ENCODE data around the gene C6orf132. TPM values are rescaled to one million over a fixed set of nuclear protein-coding genes. Genes with fewer than 3 reads are reported as not detected.
A peak's percentile ranks its signal among the peaks of the same experiment; 100 is the strongest.

The C6orf132 gene
- total and polyA plus RNA-seq, 9 of the 15 experiments (the other 6 are each of a cell fraction or from before 2014, with no cell fraction given) = 0.06 to 0.35 (median 0.14) TPM

DNA sequence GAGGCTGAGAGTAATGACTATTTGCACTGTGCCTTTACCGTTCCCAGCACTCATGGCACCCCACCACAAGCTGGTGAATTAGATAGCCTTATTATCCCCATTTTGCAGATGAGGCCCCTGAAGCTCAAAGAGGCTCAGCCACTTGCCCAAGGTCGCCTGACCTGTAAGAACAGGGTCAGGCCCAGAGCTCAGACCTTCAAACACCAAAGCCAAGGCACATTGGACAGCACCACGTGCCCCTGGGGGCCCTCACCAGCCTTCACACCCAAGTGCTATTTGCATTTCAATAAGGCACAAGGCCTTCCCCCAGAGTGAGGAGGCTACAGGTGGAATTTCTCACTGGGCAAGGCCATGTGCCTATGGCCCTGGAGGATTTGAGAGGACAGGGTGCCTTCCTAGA is 14.2 kb upstream of the C6orf132 start (continued):
- TF ChIP-seq, protein P1, sequence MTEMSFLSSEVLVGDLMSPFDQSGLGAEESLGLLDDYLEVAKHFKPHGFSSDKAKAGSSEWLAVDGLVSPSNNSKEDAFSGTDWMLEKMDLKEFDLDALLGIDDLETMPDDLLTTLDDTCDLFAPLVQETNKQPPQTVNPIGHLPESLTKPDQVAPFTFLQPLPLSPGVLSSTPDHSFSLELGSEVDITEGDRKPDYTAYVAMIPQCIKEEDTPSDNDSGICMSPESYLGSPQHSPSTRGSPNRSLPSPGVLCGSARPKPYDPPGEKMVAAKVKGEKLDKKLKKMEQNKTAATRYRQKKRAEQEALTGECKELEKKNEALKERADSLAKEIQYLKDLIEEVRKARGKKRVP (CRISPR knock-in tag; IDR thresholded peaks at IDR 0.05) = no peak
- TF ChIP-seq, protein P2, sequence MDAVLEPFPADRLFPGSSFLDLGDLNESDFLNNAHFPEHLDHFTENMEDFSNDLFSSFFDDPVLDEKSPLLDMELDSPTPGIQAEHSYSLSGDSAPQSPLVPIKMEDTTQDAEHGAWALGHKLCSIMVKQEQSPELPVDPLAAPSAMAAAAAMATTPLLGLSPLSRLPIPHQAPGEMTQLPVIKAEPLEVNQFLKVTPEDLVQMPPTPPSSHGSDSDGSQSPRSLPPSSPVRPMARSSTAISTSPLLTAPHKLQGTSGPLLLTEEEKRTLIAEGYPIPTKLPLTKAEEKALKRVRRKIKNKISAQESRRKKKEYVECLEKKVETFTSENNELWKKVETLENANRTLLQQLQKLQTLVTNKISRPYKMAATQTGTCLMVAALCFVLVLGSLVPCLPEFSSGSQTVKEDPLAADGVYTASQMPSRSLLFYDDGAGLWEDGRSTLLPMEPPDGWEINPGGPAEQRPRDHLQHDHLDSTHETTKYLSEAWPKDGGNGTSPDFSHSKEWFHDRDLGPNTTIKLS (IDR thresholded peaks at IDR 0.05; ENCODE audit: borderline replicate concordance, low read depth) = no peak
- no peak for TF ChIP-seq ZBED1 (IDR thresholded peaks at IDR 0.05)
- TF ChIP-seq, protein P3, sequence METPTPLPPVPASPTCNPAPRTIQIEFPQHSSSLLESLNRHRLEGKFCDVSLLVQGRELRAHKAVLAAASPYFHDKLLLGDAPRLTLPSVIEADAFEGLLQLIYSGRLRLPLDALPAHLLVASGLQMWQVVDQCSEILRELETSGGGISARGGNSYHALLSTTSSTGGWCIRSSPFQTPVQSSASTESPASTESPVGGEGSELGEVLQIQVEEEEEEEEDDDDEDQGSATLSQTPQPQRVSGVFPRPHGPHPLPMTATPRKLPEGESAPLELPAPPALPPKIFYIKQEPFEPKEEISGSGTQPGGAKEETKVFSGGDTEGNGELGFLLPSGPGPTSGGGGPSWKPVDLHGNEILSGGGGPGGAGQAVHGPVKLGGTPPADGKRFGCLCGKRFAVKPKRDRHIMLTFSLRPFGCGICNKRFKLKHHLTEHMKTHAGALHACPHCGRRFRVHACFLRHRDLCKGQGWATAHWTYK (CRISPR knock-in tag; IDR thresholded peaks at IDR 0.05) = no peak
- no peak for TF ChIP-seq ZNF668 (CRISPR knock-in tag; IDR thresholded peaks at IDR 0.05)
- no peak for TF ChIP-seq XRCC4 (IDR thresholded peaks at IDR 0.05; ENCODE audit: extremely low read depth, insufficient read depth, insufficient read length)
- TF ChIP-seq PYGO2 (tag; IDR thresholded peaks at IDR 0.05) = no peak
- TF ChIP-seq, protein P4, sequence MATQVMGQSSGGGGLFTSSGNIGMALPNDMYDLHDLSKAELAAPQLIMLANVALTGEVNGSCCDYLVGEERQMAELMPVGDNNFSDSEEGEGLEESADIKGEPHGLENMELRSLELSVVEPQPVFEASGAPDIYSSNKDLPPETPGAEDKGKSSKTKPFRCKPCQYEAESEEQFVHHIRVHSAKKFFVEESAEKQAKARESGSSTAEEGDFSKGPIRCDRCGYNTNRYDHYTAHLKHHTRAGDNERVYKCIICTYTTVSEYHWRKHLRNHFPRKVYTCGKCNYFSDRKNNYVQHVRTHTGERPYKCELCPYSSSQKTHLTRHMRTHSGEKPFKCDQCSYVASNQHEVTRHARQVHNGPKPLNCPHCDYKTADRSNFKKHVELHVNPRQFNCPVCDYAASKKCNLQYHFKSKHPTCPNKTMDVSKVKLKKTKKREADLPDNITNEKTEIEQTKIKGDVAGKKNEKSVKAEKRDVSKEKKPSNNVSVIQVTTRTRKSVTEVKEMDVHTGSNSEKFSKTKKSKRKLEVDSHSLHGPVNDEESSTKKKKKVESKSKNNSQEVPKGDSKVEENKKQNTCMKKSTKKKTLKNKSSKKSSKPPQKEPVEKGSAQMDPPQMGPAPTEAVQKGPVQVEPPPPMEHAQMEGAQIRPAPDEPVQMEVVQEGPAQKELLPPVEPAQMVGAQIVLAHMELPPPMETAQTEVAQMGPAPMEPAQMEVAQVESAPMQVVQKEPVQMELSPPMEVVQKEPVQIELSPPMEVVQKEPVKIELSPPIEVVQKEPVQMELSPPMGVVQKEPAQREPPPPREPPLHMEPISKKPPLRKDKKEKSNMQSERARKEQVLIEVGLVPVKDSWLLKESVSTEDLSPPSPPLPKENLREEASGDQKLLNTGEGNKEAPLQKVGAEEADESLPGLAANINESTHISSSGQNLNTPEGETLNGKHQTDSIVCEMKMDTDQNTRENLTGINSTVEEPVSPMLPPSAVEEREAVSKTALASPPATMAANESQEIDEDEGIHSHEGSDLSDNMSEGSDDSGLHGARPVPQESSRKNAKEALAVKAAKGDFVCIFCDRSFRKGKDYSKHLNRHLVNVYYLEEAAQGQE (IDR thresholded peaks at IDR 0.05; ENCODE audit: borderline replicate concordance) = peak; percentile 14; the same call in 1 of the 2 replicates
- TF ChIP-seq, protein P4 (CRISPR knock-in tag; IDR thresholded peaks at IDR 0.05; ENCODE audit: low read depth) = no peak

Data from K562 (cell line).